Gastrocnemius medialis (tissue), 4 donors: ENCODE data around the gene RCSD1. TPM values are rescaled to one million over a fixed set of nuclear protein-coding genes. Genes with fewer than 3 reads are reported as not detected.

Source experiments
- ATAC-seq, 2 donors: fragments of 150-250 bp; one replicate each; pipeline ENCODE4 v1.9.1; 2016
- DNase-seq, 2 donors: peaks; one replicate each; pipeline ENCODE4 v3.0.0-alpha.2; 2019
- H3K27ac ChIP-seq, 4 donors: fragments of 200-600 bp; sonication (generic); 1 replicate in 1 of 4; 2 replicates in 3 of 4; pipeline ENCODE4 v1.5.1; 2016 to 2018; ENCODE audit warnings: mild to moderate bottlenecking in 2 of 4, moderate library complexity in 1 of 4
- H3K27me3 ChIP-seq, 3 donors: fragments of 200-600 bp; sonication (generic) in 2 of 3; 1 replicate in 1 of 3; 2 replicates in 2 of 3; pipeline versions ENCODE4 v1.5.1 to v1.6.0; 2016 to 2019; ENCODE audit warnings: mild to moderate bottlenecking in 1 of 3, moderate library complexity in 1 of 3
- H3K36me3 ChIP-seq, 2 donors: fragments of 200-600 bp; sonication (generic) in 1 of 2; one replicate each; pipeline ENCODE4 v1.5.1; 2017 to 2018
- H3K4me1 ChIP-seq, 2 donors: fragments of 200-600 bp; sonication (generic) in 1 of 2; one replicate each; pipeline ENCODE4 v1.5.1; 2016 to 2017; ENCODE audit warnings: mild to moderate bottlenecking in 2 of 2
- H3K4me3 ChIP-seq, 4 donors: fragments of 200-600 bp; sonication (generic) in 3 of 4; 1 replicate in 1 of 4; 2 replicates in 3 of 4; pipeline ENCODE4 v1.5.1; 2016 to 2019; ENCODE audit warnings: mild to moderate bottlenecking in 2 of 4
- H3K9me3 ChIP-seq, 3 donors: fragments of 200-600 bp; sonication (generic) in 2 of 3; 1 replicate in 1 of 3; 2 replicates in 2 of 3; pipeline ENCODE4 v1.5.1; 2016 to 2019
- CTCF ChIP-seq, 5 experiments: fragments of 450-650 bp in 3 of 5; fragments of 200-600 bp in 2 of 5; sonication (generic) in 2 of 5; IDR thresholded peaks in 4 of 5; conservative IDR thresholded peaks in 1 of 5; 1 replicate in 4 of 5; 2 replicates in 1 of 5; pipeline ENCODE4 v1.5.1; 2016 to 2019; ENCODE audit warnings: antibody characterized with exemption in 5 of 5, mild to moderate bottlenecking in 3 of 5, moderate library complexity in 3 of 5
- POLR2A ChIP-seq, 2 donors: fragments of 450-650 bp; IDR thresholded peaks; one replicate each; pipeline ENCODE4 v1.6.1; 2017; ENCODE audit warnings: antibody characterized with exemption in 2 of 2, mild to moderate bottlenecking in 2 of 2, moderate library complexity in 2 of 2
- in situ Hi-C, 4 donors: fragments of 200-750 bp; cut with MboI; loops; one replicate each; pipeline versions ENCODE4 v1.15.0 to v1.8.0; 2017; ENCODE audit warnings: low sequenced_read_pairs in 4 of 4
- intact Hi-C: fragments of 100-400 bp; cut with DNase I; formaldehyde crosslinking; loops from one replicate; pipeline ENCODE4 v1.15.1; 2023; ENCODE audit warnings: low total_unique reads
- total RNA-seq, 4 donors: library from RNA; depleted of rRNA; stranded (reverse); fragments of >200 nt; gene quantifications; one replicate each; pipeline versions ENCODE4 v1.1.0 to v1.2.3, GENCODE V29; 2016

Gene RCSD1
- total RNA-seq, 4 donors from 2014 or later = 6.0 to 14.8 (median 7.5) TPM

- H3K27me3 ChIP-seq = no peaks in the 10 kb centered on the region
- H3K4me3 ChIP-seq = no peak overlapping the region
- no peaks in the 10 kb centered on the region for H3K9me3 ChIP-seq
- no peak overlapping the region for H3K27ac ChIP-seq
- H3K36me3 ChIP-seq = peaks cover 0 to 7% of the 10 kb centered on the region in 2 donors
- TF ChIP-seq POLR2A (IDR thresholded peaks at IDR 0.05) (no peak), CTCF (IDR thresholded peaks at IDR 0.05 in 4 of 5, conservative IDR thresholded peaks at IDR 0.05 in 1 of 5) (no peak)
- peaks cover 0 to 4% of the 10 kb centered on the region in 2 donors for H3K4me1 ChIP-seq
- DNase-seq = no peak
- ATAC-seq = no peak
- intact Hi-C loops = no loop called here
- in situ Hi-C loops = loop anchor here in 1 of 4 donors (25.0 kb wide), 2 partner anchors 229 to 471 kb away; partner anchors contain the start of genes DCAF6 and MPC2
Measured at GRCh38 chr1:167707942-167708341, 77.9 kb downstream of the RCSD1 start.

GRCh38 chr1:167708940-167709389 lies 78.9 kb downstream of the RCSD1 start:
- in situ Hi-C loops (loop anchor here in 1 of 4 donors (25.0 kb wide), 2 partner anchors 228 to 472 kb away; partner anchors contain the start of genes DCAF6 and MPC2), intact Hi-C loops (no loop called here)
- Histone ChIP-seq H3K4me1 (peaks cover 0 to 8% of the 10 kb centered on the region in 2 donors), H3K36me3 (peaks cover 0 to 7% of the 10 kb centered on the region in 2 donors), H3K4me3 (no peak overlapping the region), H3K27me3 (no peaks in the 10 kb centered on the region), H3K9me3 (no peaks in the 10 kb centered on the region), H3K27ac (no peak overlapping the region)
- no peak for ATAC-seq
- no peak for DNase-seq
- TF ChIP-seq CTCF (IDR thresholded peaks at IDR 0.05 in 4 of 5, conservative IDR thresholded peaks at IDR 0.05 in 1 of 5) = no peak
- no peak for TF ChIP-seq POLR2A (IDR thresholded peaks at IDR 0.05)

- Histone ChIP-seq H3K4me3 (no peak overlapping the region), H3K4me1 (peaks cover 0 to 8% of the 10 kb centered on the region in 2 donors), H3K36me3 (no peaks in the 10 kb centered on the region), H3K27me3 (no peaks in the 10 kb centered on the region), H3K9me3 (no peaks in the 10 kb centered on the region), H3K27ac (peak overlapping the region in 2 of 4 donors; percentile 4 to 13)
- intact Hi-C loops = no loop called here
- in situ Hi-C loops = loop anchor here in 1 of 4 donors (25.0 kb wide), 2 partner anchors 226 to 474 kb away; partner anchors contain the start of genes DCAF6 and MPC2
- TF ChIP-seq CTCF (IDR thresholded peaks at IDR 0.05 in 4 of 5, conservative IDR thresholded peaks at IDR 0.05 in 1 of 5) (no peak), POLR2A (IDR thresholded peaks at IDR 0.05) (no peak)
- DNase-seq (no peak), ATAC-seq (peak in 1 of 2 donors; percentile 20)
Measured at GRCh38 chr1:167710836-167711235, 80.8 kb downstream of the RCSD1 start.

GRCh38 chr1:167711797-167712196 lies 81.8 kb downstream of the RCSD1 start:
- intact Hi-C loops = no loop called here

More at GRCh38 chr1:167711797-167712196, 81.8 kb downstream of the RCSD1 start:
- Histone ChIP-seq H3K27ac (peak overlapping the region in 3 of 4 donors; percentile 4 to 33 (median 13)), H3K36me3 (no peaks in the 10 kb centered on the region), H3K9me3 (no peaks in the 10 kb centered on the region), H3K27me3 (no peaks in the 10 kb centered on the region), H3K4me3 (no peak overlapping the region), H3K4me1 (peaks cover 0 to 8% of the 10 kb centered on the region in 2 donors)
- ATAC-seq (no peak), DNase-seq (no peak)
- TF ChIP-seq POLR2A (IDR thresholded peaks at IDR 0.05) (no peak), CTCF (IDR thresholded peaks at IDR 0.05 in 4 of 5, conservative IDR thresholded peaks at IDR 0.05 in 1 of 5) (no peak)
- in situ Hi-C loops = loop anchor here in 1 of 4 donors (25.0 kb wide), 2 partner anchors 226 to 474 kb away; partner anchors contain the start of genes DCAF6 and MPC2
